Skin of body (tissue), 2 donors: Measurements from ENCODE around the gene PZP. TPM values are rescaled to one million over a fixed set of nuclear protein-coding genes. Genes with fewer than 3 reads are reported as not detected.

Experiments
- DNase-seq: peaks from one replicate; lab custom pipeline; 2025; lab: John Stamatoyannopoulos, UW
- total RNA-seq: library from RNA; depleted of rRNA; stranded (reverse); fragments of >200 nt; gene quantifications from one replicate; pipeline ENCODE4 v1.2.3, GENCODE V29; 2014

Gene PZP
- total RNA-seq, 1 donor from 2014 or later: 0.20 TPM

DNA sequence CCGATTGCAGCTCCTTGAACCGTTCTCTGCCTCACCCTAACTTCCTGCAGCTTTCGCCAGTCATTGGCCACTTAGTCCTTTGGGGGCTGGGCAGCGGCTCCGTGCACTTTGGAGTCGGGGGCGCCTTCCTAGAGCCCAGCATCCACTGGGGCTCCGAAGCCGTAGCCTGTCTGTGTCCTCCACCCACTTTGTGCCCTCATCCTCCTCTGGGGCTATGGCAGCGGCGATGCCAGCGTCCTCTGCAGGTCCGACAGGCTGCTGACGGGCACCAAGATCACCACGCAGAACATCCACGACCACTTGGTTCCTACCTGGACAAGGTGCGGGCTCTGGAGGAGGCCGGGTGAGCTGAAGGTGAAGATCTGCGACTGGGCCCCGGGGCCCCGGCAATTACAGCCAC, 80.7 kb downstream of the PZP start:
- DNase-seq: no peak

DNA sequence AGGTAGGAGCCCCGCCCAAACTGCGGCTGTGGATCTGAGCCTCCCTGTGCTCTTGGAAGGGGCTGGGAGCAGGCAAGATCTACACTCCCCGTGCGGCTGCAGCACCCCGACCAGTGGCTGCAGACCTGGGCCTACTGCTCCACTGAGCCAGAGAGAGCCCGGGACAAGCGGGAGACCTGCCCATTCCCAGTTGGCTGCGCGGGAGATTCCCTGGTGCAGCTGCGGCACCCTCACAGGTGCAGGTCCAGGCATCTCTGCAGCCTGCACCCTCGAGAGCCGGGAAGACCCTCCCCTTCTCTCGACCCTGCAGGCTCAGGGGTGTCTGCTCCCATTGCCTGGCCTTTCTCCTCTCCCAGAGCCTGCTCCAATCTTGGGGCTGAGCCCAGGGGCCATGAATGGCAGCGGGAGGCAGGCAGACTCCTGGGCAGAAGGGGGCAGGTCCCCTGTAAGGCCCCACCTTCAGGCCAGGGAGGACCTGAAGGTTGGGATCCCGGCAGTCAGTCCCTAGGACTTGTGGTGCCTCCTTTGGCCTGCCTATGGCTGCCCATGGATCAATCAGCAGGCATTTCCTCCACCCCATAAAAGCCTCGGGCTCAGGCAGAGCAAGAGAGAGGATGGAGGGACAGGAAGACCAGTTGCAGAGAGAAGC, 83.7 kb downstream of the PZP start:
- no peak for DNase-seq

- no peak for DNase-seq
Measured at GRCh38 chr12:9123781-9124382, 84.3 kb downstream of the PZP start.

DNA sequence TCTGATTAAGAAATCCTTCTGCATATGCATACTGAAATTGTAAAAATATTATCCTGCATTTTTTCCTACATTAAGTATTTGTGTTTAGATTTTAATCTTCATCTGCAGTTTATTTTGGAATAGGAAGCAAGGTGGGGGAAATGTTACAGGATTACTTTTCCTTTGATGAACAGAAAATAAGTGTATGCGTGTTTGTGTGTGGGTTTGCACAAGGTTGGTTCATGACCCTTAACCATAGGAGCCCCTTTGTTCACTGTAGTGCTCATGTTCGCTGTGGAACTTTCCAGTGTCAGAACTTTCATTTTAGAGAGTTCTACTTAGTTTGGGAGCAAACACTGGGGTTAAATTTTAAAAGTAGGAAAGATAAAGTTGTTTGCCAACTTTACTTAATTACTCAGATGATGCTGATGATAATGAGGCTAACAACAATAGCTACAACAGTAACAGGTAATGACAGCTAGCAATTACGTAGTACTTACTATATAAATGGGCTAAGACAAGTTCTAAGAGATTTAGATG, 86.0 kb downstream of the PZP start:
- DNase-seq: no peak

- DNase-seq: no peak
Measured at GRCh38 chr12:9120487-9121184, 87.6 kb downstream of the PZP start.

DNA sequence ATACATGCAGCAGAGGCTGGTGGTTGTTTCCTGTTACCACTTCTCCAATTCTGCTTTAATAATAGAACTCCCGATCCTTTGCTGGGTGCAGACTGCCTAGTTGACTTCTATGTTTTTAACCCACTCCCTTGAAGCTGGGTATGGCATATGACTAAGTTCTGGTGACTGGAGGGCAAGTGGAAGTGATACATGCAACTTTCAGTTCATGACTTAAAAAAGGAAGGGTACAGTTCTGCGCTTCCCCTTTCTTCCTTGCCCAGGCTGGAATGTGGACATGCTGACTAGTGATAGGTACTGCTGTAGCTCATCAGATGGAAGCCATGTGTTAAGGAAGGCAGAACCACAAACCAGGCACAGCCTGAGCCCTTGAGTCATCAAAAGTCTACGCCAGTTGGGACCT, 90.0 kb downstream of the PZP start:
- peak; percentile 27 for DNase-seq

- peak; percentile 78 for DNase-seq
Measured at GRCh38 chr12:9115731-9116559, 92.2 kb downstream of the PZP start, which contains the start of gene A2M. Gene A2M, minus strand, starts transcription at chr12:9115919. Its CDS starts 70 bp downstream, at chr12:9115849.

GRCh38 chr12:9114946-9115345, 93.2 kb downstream of the PZP start:
- no peak for DNase-seq

DNA sequence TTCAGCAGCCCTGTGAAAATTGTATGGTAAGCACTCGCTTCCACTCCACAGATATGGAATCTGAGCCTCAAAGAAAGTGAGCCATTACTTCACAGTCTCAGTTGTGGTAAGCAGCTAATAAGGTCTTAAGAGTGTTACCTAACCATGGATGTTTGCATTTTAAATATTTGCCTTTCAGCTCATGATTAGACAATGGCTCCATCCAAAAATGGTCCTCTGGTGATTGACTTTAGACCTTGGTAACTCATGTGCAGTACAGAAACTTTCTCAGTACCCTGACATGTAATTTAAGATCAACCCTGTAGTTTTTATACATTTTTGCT, 94.2 kb downstream of the PZP start:
- no peak for DNase-seq

- no peak for DNase-seq
Measured at GRCh38 chr12:9113296-9113986, 94.8 kb downstream of the PZP start.

DNA sequence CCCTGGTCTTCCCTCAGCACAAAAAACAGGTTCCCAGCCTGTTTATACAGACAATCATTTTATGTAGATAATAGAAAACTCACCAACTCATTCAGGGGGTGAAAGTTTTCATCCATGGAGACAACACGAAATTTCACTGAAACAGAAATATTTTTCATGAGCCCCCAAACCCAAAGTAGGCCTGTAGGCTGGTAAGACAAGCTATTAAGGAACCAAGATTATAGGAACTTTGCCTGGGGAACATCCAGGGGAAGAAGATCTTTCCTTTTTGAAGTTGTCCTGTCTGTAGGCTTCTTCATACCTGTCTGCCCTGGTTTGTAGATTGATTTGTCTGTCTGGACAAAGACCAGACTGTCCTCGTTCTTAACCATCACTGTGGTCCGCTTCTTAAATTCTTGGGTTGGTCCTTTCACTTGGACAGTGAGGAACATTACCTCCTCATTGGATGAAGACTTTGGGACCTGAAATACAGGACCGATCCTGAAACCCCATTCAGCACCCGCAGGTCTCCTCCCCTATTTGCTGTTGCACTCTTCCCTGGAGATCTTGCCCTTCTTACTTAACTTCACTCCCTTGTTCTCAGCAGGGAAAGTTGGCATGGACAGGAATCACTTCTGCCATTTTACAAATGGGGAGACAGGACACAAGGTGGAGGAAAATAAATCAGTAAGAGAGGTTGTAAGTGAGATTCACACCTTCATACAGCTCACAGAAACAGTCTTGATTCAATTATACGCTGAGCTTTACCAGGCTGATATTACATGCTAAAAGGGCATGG, 95.9 kb downstream of the PZP start:
- DNase-seq: no peak

DNA sequence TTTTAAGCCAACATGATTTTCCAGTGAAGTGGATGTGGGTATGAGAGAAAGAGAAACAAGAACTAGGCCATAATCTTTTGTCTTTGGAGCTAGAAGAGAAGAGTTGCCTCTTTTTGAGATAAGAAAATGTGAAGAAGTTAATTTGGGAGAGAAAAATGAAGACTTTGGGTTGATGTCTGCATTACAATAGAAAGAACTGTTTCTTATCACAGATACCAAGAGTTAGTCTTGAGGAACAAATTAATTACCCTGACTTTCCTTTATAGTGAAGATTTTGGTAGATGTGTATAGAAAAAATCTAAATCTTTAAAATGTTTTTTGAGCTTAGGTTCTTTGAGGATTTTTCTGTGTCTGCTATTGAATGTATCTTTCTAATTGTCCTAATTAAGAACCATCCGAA, 96.7 kb downstream of the PZP start:
- DNase-seq: no peak

DNA sequence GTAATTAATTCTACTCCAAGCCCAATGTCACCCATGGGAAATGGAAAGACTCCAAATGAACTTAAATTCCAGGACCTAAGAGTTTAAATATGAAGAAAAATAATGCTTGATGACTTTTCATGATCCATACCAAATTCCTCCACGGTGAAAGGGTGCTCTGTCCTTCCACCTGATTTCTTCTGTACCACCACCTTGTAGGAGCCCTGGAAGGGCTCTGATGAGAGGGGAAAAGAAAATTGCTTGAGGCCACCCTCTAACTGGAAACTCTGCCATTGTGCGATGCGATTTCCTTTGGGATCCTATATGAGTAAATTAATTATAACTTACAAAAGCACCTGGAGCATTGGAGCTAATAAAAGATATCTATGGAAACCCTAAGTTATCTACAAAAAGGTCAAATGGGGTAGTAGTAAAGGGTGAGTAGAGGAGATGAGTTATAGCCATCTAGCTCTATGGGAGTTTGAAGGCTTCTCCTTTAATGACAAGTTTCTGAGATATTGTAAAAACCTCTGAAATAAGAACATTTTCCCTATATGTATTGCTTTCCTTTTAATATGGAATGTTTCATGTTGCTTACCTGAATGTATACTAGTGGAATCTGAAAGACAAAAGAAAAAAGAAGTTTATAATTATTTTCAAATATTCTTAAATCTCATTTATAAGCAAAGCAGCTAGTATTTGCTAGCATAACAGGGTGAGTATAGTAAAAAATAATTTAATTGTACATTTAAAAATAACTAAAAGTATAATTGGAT, 98.3 kb downstream of the PZP start:
- no peak for DNase-seq

DNA sequence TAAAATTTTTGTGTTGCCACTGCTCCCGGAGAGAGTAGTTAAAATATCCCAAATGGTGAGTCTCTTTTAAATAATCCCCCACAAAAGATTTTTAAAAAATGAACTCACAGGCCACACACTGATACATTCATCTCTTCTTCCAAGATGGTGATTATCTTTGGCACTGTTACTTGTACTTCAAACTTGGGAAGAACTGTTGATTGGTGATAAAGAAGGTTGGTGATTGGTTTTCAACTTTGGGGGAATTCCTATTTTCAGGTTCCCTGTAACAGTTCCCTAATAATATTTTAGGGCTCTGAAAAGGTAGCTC, 99.0 kb downstream of the PZP start:
- no peak for DNase-seq

DNA sequence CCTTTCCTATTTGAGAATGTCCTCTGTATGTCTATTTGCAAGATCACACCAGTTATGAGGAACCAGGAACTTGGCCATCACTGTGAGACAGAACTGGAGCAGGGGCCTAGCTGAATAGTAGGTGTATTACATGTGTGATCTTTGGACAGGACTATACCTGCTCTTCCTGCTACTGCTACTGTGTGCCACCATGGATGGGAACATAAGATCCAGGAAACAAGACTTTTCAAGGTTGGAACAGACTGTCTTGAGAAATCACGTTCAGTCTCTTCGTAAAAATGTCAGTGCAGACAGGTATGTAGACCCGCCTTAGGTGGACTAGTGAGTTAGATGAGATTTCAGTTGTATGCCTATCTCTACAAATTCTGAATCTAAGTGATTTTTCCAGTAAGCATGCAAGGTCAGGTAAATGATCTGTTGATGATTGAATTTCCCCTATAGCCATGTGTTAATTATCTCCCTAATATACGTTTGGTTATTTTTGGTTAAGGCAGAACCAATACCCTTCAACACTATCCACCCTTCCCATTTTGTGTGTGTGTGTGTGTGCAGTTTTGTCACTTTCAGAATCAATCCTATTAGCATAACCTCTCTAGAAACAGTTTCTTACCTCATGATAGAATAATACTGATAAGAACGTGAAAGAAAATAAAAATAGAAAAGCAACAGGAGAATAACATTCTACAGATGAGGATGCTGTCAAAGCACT, 99.5 kb downstream of the PZP start:
- no peak for DNase-seq

DNA sequence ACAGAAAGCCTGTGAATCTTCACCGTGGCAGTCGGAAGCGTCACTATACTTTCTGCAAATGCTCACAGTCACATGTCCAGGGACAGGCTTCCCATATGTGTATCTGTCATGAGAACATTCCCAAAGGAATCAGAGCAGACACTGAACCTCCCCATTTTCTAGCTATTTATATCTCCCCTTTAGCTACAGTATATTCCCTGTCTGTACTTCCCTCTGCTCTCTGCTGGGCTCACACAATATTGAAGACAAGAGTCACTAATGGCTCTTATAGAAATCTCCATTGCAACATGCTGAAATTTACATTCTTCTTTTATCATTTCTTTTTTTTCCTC, 100.7 kb downstream of the PZP start:
- DNase-seq: no peak

DNA sequence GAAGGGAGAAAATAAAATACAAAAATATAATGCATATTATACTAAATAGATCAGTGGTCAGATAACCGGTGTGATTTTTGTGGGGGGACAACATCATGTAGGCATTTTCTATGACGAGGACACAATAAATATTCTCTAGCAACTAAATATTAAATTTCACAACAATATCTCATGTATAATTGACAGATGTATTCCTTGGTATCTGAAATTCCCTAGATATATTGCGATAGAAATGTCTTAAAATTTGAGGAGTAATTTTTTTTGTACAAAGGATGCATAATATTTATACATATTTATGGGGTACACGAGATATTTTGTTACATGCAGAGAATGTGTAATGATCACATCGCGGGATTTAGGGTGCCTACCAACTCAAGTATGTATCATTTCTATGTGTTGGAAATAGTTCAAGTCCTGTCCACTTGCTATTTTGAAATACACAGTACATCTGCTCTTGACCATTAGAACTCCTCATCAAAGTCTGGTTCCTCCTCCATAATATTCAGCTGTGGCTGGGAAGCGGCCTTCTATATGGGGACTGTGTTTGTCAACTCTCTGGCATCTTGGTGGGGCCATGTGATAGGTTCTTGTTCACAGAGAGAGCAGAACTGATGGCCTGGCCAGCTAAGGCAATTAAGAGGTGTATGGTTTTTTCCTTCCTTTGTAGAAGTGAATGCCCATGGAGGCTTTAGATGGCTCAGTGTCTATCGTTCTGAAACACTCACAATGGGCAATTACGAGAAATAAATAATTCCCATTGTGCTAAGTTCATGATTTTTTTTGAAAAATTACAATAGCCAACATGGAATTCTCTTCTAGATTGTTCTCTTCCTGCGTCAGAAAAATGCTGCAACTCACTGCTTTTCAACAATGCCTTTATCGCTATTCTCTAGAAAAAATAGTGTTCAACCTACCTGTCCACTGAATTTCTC, 101.3 kb downstream of the PZP start:
- no peak for DNase-seq

GRCh38 chr12:9106067-9106466, 102.1 kb downstream of the PZP start:
- no peak for DNase-seq
